GM23338 (cell line): Measurements from ENCODE around the gene CALML3. TPM values are rescaled to one million over a fixed set of nuclear protein-coding genes. Genes with fewer than 3 reads are reported as not detected.

Experiments
- ATAC-seq: fragments of 200-7000 bp; cut with Tn5 transposase; 3 replicates; pipeline ENCODE4 v1.9.1; 2020
- DNase-seq: peaks from one replicate; pipeline ENCODE4 v3.0.0-alpha.2; 2015; ENCODE audit warnings: low spot score
- H2AFZ ChIP-seq: fragments of 200-600 bp; sonication (generic); 2 replicates; pipeline ENCODE4 v1.8.0; 2016; ENCODE audit warnings: antibody characterized with exemption, mild to moderate bottlenecking, moderate library complexity
- H3F3A ChIP-seq: fragments of 200-600 bp; sonication (generic); replicated peaks from 2 replicates; pipeline ENCODE4 v1.8.0; 2017; ENCODE audit warnings: antibody characterized with exemption, mixed run types, low read depth
- H3K27ac ChIP-seq: fragments of 200-600 bp; sonication (generic); 2 replicates; pipeline ENCODE4 v1.6.1; 2016; ENCODE audit warnings: low read depth
- H3K27me3 ChIP-seq: fragments of 200-600 bp; sonication (generic); 2 replicates; pipeline ENCODE4 v1.8.0; 2016; ENCODE audit warnings: mild to moderate bottlenecking, mixed run types, moderate library complexity; ENCODE audit not compliant: insufficient read depth
- H3K36me3 ChIP-seq: fragments of 200-600 bp; sonication (generic); 2 replicates; pipeline ENCODE4 v1.8.0; 2016; ENCODE audit warnings: mild to moderate bottlenecking; ENCODE audit not compliant: insufficient read depth
- H3K4me1 ChIP-seq: fragments of 200-600 bp; sonication (generic); 2 replicates; pipeline ENCODE4 v1.8.0; 2016; ENCODE audit warnings: mild to moderate bottlenecking, moderate library complexity; ENCODE audit not compliant: insufficient read depth
- H3K4me2 ChIP-seq: fragments of 200-600 bp; sonication (generic); 2 replicates; pipeline ENCODE4 v1.7.1; 2017; ENCODE audit warnings: mixed run types
- H3K4me3 ChIP-seq: fragments of 200-600 bp; sonication (generic); 2 replicates; pipeline ENCODE4 v1.6.1; 2016; ENCODE audit warnings: mixed run types
- H3K79me2 ChIP-seq: fragments of 200-600 bp; sonication (generic); replicated peaks from 2 replicates; pipeline ENCODE4 v1.8.0; 2017; ENCODE audit warnings: mild to moderate bottlenecking; ENCODE audit not compliant: insufficient read depth
- H3K9me2 ChIP-seq: fragments of 200-600 bp; sonication (generic); 2 replicates; pipeline ENCODE4 v1.8.0; 2017; ENCODE audit not compliant: insufficient read depth
- H4K20me1 ChIP-seq: fragments of 200-600 bp; sonication (generic); replicated peaks from 2 replicates; pipeline ENCODE4 v1.8.0; 2017; ENCODE audit warnings: mild to moderate bottlenecking; ENCODE audit not compliant: insufficient read depth
- H3K27ac Mint-ChIP-seq: 2 replicates; pipeline ENCODE4 v1.8.0; 2020; ENCODE audit warnings: inconsistent platforms, mild to moderate bottlenecking, moderate library complexity, mixed read lengths
- H3K27me3 Mint-ChIP-seq: 3 replicates; pipeline ENCODE4 v1.8.0; 2022; ENCODE audit warnings: low read depth, mild to moderate bottlenecking, moderate library complexity, mixed read lengths, inconsistent platforms; ENCODE audit not compliant: insufficient read depth, poor library complexity
- H3K36me3 Mint-ChIP-seq: 3 replicates; pipeline ENCODE4 v1.8.0; 2021; ENCODE audit warnings: low read depth, mild to moderate bottlenecking, inconsistent platforms, moderate library complexity, mixed read lengths
- H3K4me1 Mint-ChIP-seq: 3 replicates; pipeline ENCODE4 v1.8.0; 2020; ENCODE audit warnings: mild to moderate bottlenecking, inconsistent platforms, mixed read lengths
- H3K4me3 Mint-ChIP-seq: 3 replicates; pipeline ENCODE4 v1.8.0; 2021; ENCODE audit warnings: moderate library complexity, mild to moderate bottlenecking, inconsistent platforms, mixed read lengths
- H3K9me3 Mint-ChIP-seq: 3 replicates; pipeline ENCODE4 v1.8.0; 2020; ENCODE audit warnings: moderate library complexity, mild to moderate bottlenecking, inconsistent platforms, mixed read lengths
- CREB1 ChIP-seq: fragments of 250-450 bp; sonication (Bioruptor Pico); IDR thresholded peaks from 2 replicates; pipeline ENCODE4 v1.5.0; 2020; ENCODE audit warnings: low read depth, mild to moderate bottlenecking, moderate library complexity
- CTCF ChIP-seq, 2 experiments: fragments of 200-600 bp in 1 of 2; sonication (generic) in 1 of 2; conservative IDR thresholded peaks; 2 replicates each; pipeline versions ENCODE4 v1.5.1 to v1.6.1; 2016 to 2017; ENCODE audit warnings: antibody characterized with exemption in 2 of 2, low read depth in 2 of 2, mild to moderate bottlenecking in 2 of 2, moderate library complexity in 1 of 2
- ETS1 ChIP-seq: IDR thresholded peaks from 2 replicates; pipeline ENCODE4 v1.6.1; 2016; ENCODE audit warnings: antibody characterized with exemption
- EZH2 ChIP-seq: fragments of 200-600 bp; sonication (generic); IDR thresholded peaks from one replicate; pipeline ENCODE4 v1.8.0; 2017; ENCODE audit warnings: antibody characterized with exemption, mild to moderate bottlenecking, low read depth; ENCODE audit not compliant: unreplicated experiment
- EZH2phosphoT487 ChIP-seq: fragments of 200-600 bp; sonication (generic); IDR thresholded peaks from one replicate; pipeline ENCODE4 v1.8.1; 2018; ENCODE audit warnings: antibody characterized with exemption; ENCODE audit not compliant: unreplicated experiment
- JUNB ChIP-seq: IDR thresholded peaks from one replicate; pipeline ENCODE4 v1.6.1; 2016; ENCODE audit warnings: antibody characterized with exemption; ENCODE audit not compliant: unreplicated experiment
- NANOG ChIP-seq: IDR thresholded peaks from 2 replicates; pipeline ENCODE4 v1.6.1; 2016; ENCODE audit warnings: antibody characterized with exemption, borderline replicate concordance
- POLR2AphosphoS5 ChIP-seq: IDR thresholded peaks from 2 replicates; pipeline ENCODE4 v1.6.1; 2016; ENCODE audit warnings: antibody characterized with exemption, low read depth
- REST ChIP-seq: IDR thresholded peaks from one replicate; pipeline ENCODE4 v1.6.1; 2018; ENCODE audit warnings: antibody characterized with exemption; ENCODE audit not compliant: unreplicated experiment
- STAT1 ChIP-seq: IDR thresholded peaks from one replicate; pipeline ENCODE4 v1.6.1; 2016; ENCODE audit warnings: antibody characterized with exemption; ENCODE audit not compliant: unreplicated experiment
- ZNF114 ChIP-seq: fragments of 250-450 bp; sonication (Bioruptor Pico); IDR thresholded peaks from 2 replicates; pipeline ENCODE4 v1.5.0; 2020; ENCODE audit warnings: mild to moderate bottlenecking, moderate library complexity
- ZNF331 ChIP-seq: fragments of 250-450 bp; sonication (Bioruptor Pico); IDR thresholded peaks from 2 replicates; pipeline ENCODE4 v1.5.0; 2020; ENCODE audit warnings: low read depth, mild to moderate bottlenecking, moderate library complexity
- ZNF462 ChIP-seq: fragments of 250-450 bp; sonication (Bioruptor Pico); IDR thresholded peaks from 2 replicates; pipeline ENCODE4 v1.5.0; 2020; ENCODE audit warnings: mild to moderate bottlenecking, moderate library complexity
- polyA plus RNA-seq: library from polyadenylated mRNA; unstranded; fragments of >200 nt; fragmentation: Nextera tagmentation; extraction: Ambion mirVana; gene quantifications from 2 replicates; pipeline ENCODE4 v1.2.1, GENCODE V29; 2016
- total RNA-seq: library from RNA; depleted of rRNA; stranded (reverse); fragments of >200 nt; shearing (Covaris generic); gene quantifications from 2 replicates; pipeline ENCODE4 v1.2.3, GENCODE V29; 2014

CALML3 gene
- total and polyA plus RNA-seq, 2 experiments from 2014 or later = not detected

GRCh38 chr10:5565671-5566581 lies 41.2 kb downstream of the CALML3 start:
- no peak overlapping the region for H2AFZ ChIP-seq
- H3K79me2 ChIP-seq = no peaks in the 10 kb centered on the region
- H3K4me1 ChIP-seq = no peaks in the 10 kb centered on the region
- H3K27me3 ChIP-seq = no peaks in the 10 kb centered on the region
- H3K9me2 ChIP-seq = no peaks in the 10 kb centered on the region
- Mint-ChIP-seq H3K27me3 (peaks cover 7% of the 10 kb centered on the region), H3K36me3 (no peaks in the 10 kb centered on the region; the same call in 2 of the 3 replicates), H3K27ac (no peak overlapping the region), H3K4me3 (no peak overlapping the region), H3K9me3 (no peaks in the 10 kb centered on the region), H3K4me1 (peaks cover 5% of the 10 kb centered on the region; the same call in 2 of the 3 replicates)
- no peak overlapping the region for H3K4me2 ChIP-seq
- no peak overlapping the region for H3K4me3 ChIP-seq
- H3K36me3 ChIP-seq = no peaks in the 10 kb centered on the region
- no peaks in the 10 kb centered on the region for H4K20me1 ChIP-seq
- ATAC-seq (no peak), DNase-seq (no peak)
- TF ChIP-seq ZNF331 (CRISPR knock-in tag) (no peak), EZH2 (no peak), POLR2AphosphoS5 (no peak), REST (no peak), ZNF462 (CRISPR knock-in tag) (no peak), NANOG (no peak), ZNF114 (no peak), EZH2phosphoT487 (no peak), ETS1 (no peak), JUNB (no peak), STAT1 (no peak), CREB1 (no peak), CTCF (conservative IDR thresholded peaks at IDR 0.05; ENCODE audit: low read depth in 2 of 2) (no peak)
- no peaks in the 10 kb centered on the region for H3F3A ChIP-seq
- no peak overlapping the region for H3K27ac ChIP-seq
